MCF 10A (cell line): ENCODE data around the gene TCERG1. TPM values are rescaled to one million over a fixed set of nuclear protein-coding genes. Genes with fewer than 3 reads are reported as not detected.

Experiments used
- BruUV-seq: library from RNA; stranded (reverse); fragments of 400-500 nt; replicated peaks from 2 replicates; lab custom pipeline; 2021; lab: Mats Ljungman, UMichigan
- CTCF ChIA-PET: fragments of 300-600 bp; sonication (Branson Sonifier 250); formaldehyde crosslinking; extraction: SDS; loops from one replicate; lab custom pipeline; 2021; ENCODE audit warnings: antibody characterized with exemption, inconsistent platforms; lab: Yijun Ruan, JAX
- POLR2A ChIA-PET: fragments of 300-600, 350-650 bp; sonication (Branson Sonifier 250); formaldehyde crosslinking; extraction: SDS; loops from one replicate; lab custom pipeline; 2020; ENCODE audit warnings: antibody characterized with exemption, inconsistent platforms; lab: Yijun Ruan, JAX
- DNase-seq: peaks from one replicate; pipeline ENCODE4 v3.0.0-alpha.2; 2018; ENCODE audit not compliant: unreplicated experiment
- H3K27ac Mint-ChIP-seq: one replicate; pipeline ENCODE4 v1.8.0; 2022; ENCODE audit warnings: mild to moderate bottlenecking, low read depth, mixed read lengths; ENCODE audit not compliant: unreplicated experiment
- H3K27me3 Mint-ChIP-seq: one replicate; pipeline ENCODE4 v1.8.0; 2022; ENCODE audit warnings: mixed read lengths; ENCODE audit not compliant: insufficient read depth, unreplicated experiment
- H3K36me3 Mint-ChIP-seq: one replicate; pipeline ENCODE4 v1.8.0; 2022; ENCODE audit warnings: mild to moderate bottlenecking, moderate library complexity, mixed read lengths; ENCODE audit not compliant: insufficient read depth, unreplicated experiment
- H3K4me1 Mint-ChIP-seq: one replicate; pipeline ENCODE4 v1.8.0; 2022; ENCODE audit warnings: mixed read lengths; ENCODE audit not compliant: insufficient read depth, unreplicated experiment
- H3K4me3 Mint-ChIP-seq: one replicate; pipeline ENCODE4 v1.8.0; 2022; ENCODE audit warnings: mild to moderate bottlenecking, moderate library complexity, mixed read lengths; ENCODE audit not compliant: unreplicated experiment
- H3K9me3 Mint-ChIP-seq: one replicate; pipeline ENCODE4 v1.8.0; 2022; ENCODE audit warnings: mixed read lengths; ENCODE audit not compliant: unreplicated experiment
- CTCF ChIP-seq: fragments of 200-600 bp; IDR thresholded peaks from one replicate; pipeline ENCODE4 v1.8.0; 2022; ENCODE audit warnings: antibody characterized with exemption, mild to moderate bottlenecking; ENCODE audit not compliant: unreplicated experiment
- intact Hi-C: fragments of 100-400 bp; cut with micrococcal nuclease; formaldehyde crosslinking; loops from 2 replicates; pipeline ENCODE4 v1.14.1; 2022
- total RNA-seq: library from RNA; stranded (reverse); gene quantifications from 2 replicates; pipeline ENCODE4 v1.2.3, GENCODE V29; 2022

TCERG1 gene
- total RNA-seq, 1 experiment from 2014 or later, result 134 TPM

DNA sequence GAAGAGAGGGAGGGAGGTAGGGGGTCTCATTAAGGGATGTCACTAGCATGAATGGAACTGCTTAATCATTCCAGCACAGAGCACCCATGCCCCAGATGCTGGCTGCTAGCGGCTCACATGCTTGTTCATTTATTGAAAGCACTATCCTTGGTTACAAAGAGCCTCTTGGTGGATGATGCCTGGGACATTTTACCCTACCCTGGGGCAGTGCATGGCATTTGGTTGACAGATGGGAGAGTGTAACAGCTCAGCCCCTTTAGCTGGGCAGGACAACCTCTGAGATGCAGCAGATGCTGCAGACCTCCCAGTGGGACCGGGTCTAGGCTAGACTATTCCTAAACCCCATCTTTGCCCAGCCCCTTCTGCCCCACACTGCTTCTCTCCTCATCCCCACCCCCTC, 46.9 kb upstream of the TCERG1 start:
- ChIA-PET POLR2A (interaction anchor here (1.0 kb wide), 1 partner anchor 9 kb away, joined by 5 read pairs; no protein-coding TSS in a partner anchor), CTCF (no interaction called here)
- Mint-ChIP-seq H3K27me3 (peaks cover 59% of the 10 kb centered on the region), H3K36me3 (no peaks in the 10 kb centered on the region), H3K4me1 (no peaks in the 10 kb centered on the region), H3K27ac (no peak overlapping the region), H3K9me3 (no peaks in the 10 kb centered on the region), H3K4me3 (no peak overlapping the region)
- no peak for TF ChIP-seq CTCF
- BruUV-seq, result no TSS peak
- DNase-seq, result no peak
- intact Hi-C loops, result no loop called here

GRCh38 chr5:146401021-146401420, 46.1 kb upstream of the TCERG1 start:
- H3K27ac Mint-ChIP-seq, result no peak overlapping the region
- intact Hi-C loops, result no loop called here
- BruUV-seq, result no TSS peak
- no peaks in the 10 kb centered on the region for H3K4me1 Mint-ChIP-seq
- POLR2A ChIA-PET, result no interaction called here
- CTCF ChIA-PET, result no interaction called here
- H3K36me3 Mint-ChIP-seq, result no peaks in the 10 kb centered on the region
- no peak for TF ChIP-seq CTCF
- H3K4me3 Mint-ChIP-seq, result no peak overlapping the region
- H3K9me3 Mint-ChIP-seq, result no peaks in the 10 kb centered on the region
- DNase-seq, result no peak
- H3K27me3 Mint-ChIP-seq, result peaks cover 55% of the 10 kb centered on the region

DNA sequence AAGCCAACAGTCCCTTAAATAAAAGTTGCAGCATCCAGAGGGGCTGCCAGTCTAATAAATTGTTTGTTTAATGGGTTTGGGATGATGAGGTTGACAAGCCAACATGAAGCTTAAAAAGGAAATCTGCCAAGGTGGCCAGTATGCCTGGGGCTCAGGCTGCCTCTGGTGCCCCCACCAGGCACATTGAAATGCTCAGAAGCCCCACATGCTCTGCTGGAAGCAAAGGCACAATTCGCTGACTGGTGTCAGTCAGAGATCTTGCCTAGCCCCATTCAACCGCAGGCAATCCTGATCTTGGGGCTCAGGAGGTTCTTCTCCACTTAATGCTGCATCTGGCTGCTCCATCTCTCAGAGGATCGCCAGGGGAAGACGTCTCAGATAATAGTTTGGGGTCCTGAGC, 44.2 kb upstream of the TCERG1 start:
- CTCF ChIA-PET, result interaction anchor here (0.7 kb wide), 1 partner anchor 1241 kb away, joined by 3 read pairs; no protein-coding TSS in a partner anchor
- DNase-seq, result no peak
- no TSS peak for BruUV-seq
- H3K4me1 Mint-ChIP-seq, result no peaks in the 10 kb centered on the region
- H3K27ac Mint-ChIP-seq, result no peak overlapping the region
- TF ChIP-seq CTCF, result no peak
- H3K27me3 Mint-ChIP-seq, result peaks cover 35% of the 10 kb centered on the region
- POLR2A ChIA-PET, result interaction anchor here (0.7 kb wide), 1 partner anchor 74 kb away, joined by 3 read pairs; no protein-coding TSS in a partner anchor
- intact Hi-C loops, result no loop called here
- no peaks in the 10 kb centered on the region for H3K9me3 Mint-ChIP-seq
- H3K4me3 Mint-ChIP-seq, result no peak overlapping the region
- no peaks in the 10 kb centered on the region for H3K36me3 Mint-ChIP-seq

- intact Hi-C loops, result no loop called here
- H3K27me3 Mint-ChIP-seq, result no peaks in the 10 kb centered on the region
- H3K4me3 Mint-ChIP-seq, result peak overlapping the region; percentile 39
- CTCF ChIA-PET, result interaction anchor here (0.6 to 5.2 kb wide), 6 partner anchors 16 to 116 kb away, joined by 3 to 28 read pairs (median 4); no protein-coding TSS in a partner anchor
- no TSS peak for BruUV-seq
- POLR2A ChIA-PET, result interaction anchor here (1.5 to 2.2 kb wide), 3 partner anchors 10 to 110 kb away, joined by 5 to 10 read pairs (median 5); no protein-coding TSS in a partner anchor
- H3K4me1 Mint-ChIP-seq, result peaks cover 13% of the 10 kb centered on the region
- peak; percentile 67 for DNase-seq
- no peak overlapping the region for H3K27ac Mint-ChIP-seq
- no peaks in the 10 kb centered on the region for H3K9me3 Mint-ChIP-seq
- no peaks in the 10 kb centered on the region for H3K36me3 Mint-ChIP-seq
- TF ChIP-seq CTCF, result no peak
Measured at GRCh38 chr5:146409054-146409671, 38.0 kb upstream of the TCERG1 start.
